ENCODE measurements around the gene QPRT.
"Not testable (repeated sequence)": the region's sequence is repeated elsewhere in the genome, so short reads cannot be mapped to it uniquely, and the experiment has no call there.

Gene QPRT

DNA sequence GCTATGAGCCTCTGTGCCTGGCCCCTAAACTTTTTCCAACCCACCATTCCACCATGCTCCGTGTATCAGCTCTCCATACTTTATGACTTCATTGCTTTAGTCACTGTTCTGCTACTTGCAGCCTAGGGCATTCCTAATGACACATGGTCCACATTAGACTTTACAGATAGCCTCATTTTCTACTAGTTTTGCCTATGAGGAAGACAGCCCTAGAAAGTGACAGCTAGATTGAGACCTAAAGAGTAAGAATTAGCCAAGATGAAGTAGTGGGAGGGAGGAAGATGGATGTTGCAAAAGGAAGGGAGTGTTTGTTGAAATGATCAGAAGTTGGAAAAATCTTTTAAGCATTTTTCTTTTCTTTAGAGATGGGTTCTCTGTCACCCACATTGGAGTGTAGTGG lies 55.8 kb downstream of the QPRT start:
- no peak for DNase-seq (ENCODE audit: low read depth)

DNA sequence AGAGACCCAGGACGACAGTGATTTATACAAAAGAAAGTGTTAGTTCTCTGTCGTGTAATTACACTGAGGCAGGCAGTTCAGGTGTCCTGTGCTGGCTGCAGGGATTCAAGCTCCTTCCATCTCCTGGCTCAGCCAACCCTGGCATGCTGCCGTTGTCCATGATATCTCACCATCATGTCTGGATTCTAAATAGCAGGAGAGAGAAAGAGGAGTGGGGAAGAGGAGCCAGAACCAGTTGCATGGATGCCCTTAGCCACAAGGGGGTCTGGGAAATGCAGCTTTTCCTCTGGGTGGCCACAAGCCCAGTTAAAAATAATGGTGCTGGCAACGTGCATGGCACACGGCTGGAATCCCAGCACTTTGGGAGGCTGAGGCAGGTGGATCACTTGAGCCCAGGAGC lies 57.1 kb downstream of the QPRT start:
- no peak overlapping the region for H3K4me3 ChIP-seq (ENCODE audit: low read depth, low read length)
- TF ChIP-seq POLR2A (IDR thresholded peaks at IDR 0.05; ENCODE audit: extremely low read depth, insufficient read length): no peak
- no peak for TF ChIP-seq MYC (IDR thresholded peaks at IDR 0.05; ENCODE audit: low read depth, low read length)
- DNase-seq (ENCODE audit: low read depth): no peak

More for the DNA sequence above, 55.8 kb downstream of the QPRT start:
- H3K4me3 ChIP-seq (ENCODE audit: low read depth, low read length): no peak overlapping the region
- no peak for TF ChIP-seq CTCF (IDR thresholded peaks at IDR 0.05; ENCODE audit: low read depth, low read length)
- TF ChIP-seq MYC (IDR thresholded peaks at IDR 0.05; ENCODE audit: low read depth, low read length): no peak
- TF ChIP-seq, protein P1, sequence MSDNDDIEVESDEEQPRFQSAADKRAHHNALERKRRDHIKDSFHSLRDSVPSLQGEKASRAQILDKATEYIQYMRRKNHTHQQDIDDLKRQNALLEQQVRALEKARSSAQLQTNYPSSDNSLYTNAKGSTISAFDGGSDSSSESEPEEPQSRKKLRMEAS (IDR thresholded peaks at IDR 0.05; ENCODE audit: low read depth, low read length): no peak
- TF ChIP-seq POLR2A (IDR thresholded peaks at IDR 0.05; ENCODE audit: extremely low read depth, insufficient read length): no peak

- no peak overlapping the region for H3K4me3 ChIP-seq (ENCODE audit: low read depth, low read length)
- no peak for TF ChIP-seq MYC (IDR thresholded peaks at IDR 0.05; ENCODE audit: low read depth, low read length)
- no peak for TF ChIP-seq CTCF (IDR thresholded peaks at IDR 0.05; ENCODE audit: low read depth, low read length)
- TF ChIP-seq, protein P1 (IDR thresholded peaks at IDR 0.05; ENCODE audit: low read depth, low read length): no peak
- no peak for TF ChIP-seq POLR2A (IDR thresholded peaks at IDR 0.05; ENCODE audit: extremely low read depth, insufficient read length)
- DNase-seq (ENCODE audit: low read depth): no peak
These were observed 57.8 kb downstream of the QPRT start for GRCh38 chr16:29736764-29737163.

DNA sequence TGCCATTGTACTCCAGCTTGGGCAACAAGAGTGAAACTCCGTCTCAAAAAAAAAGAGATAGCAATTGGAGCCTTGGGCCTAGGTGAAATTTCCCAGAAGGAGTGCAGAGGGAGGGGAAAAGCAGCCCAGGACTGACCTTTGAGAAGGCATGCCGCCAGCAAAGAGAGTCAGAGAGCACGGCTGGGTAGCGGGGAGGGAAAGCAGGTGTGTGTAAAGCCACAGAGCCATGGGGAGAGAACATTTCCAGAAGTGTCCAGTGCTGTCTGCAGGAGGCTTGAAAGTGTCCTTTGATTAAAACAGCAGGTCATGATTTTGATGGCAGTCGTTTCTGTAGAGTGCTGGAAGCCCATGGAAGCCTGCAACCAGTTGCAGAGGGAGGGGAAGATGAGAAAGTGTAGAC lies 58.7 kb downstream of the QPRT start:
- no peak for DNase-seq (ENCODE audit: low read depth)

GRCh38 chr16:29738514-29738913 lies 59.5 kb downstream of the QPRT start:
- DNase-seq (ENCODE audit: low read depth): peak; percentile 63
- no peak overlapping the region for H3K4me3 ChIP-seq (ENCODE audit: low read depth, low read length)
- TF ChIP-seq MYC (IDR thresholded peaks at IDR 0.05; ENCODE audit: low read depth, low read length) (no peak), POLR2A (IDR thresholded peaks at IDR 0.05; ENCODE audit: extremely low read depth, insufficient read length) (no peak), CTCF (IDR thresholded peaks at IDR 0.05; ENCODE audit: low read depth, low read length) (no peak)
- TF ChIP-seq, protein P1 (IDR thresholded peaks at IDR 0.05; ENCODE audit: low read depth, low read length): no peak

More for the DNA sequence above, 58.7 kb downstream of the QPRT start:
- no peak for TF ChIP-seq CTCF (IDR thresholded peaks at IDR 0.05; ENCODE audit: low read depth, low read length)
- TF ChIP-seq, protein P1 (IDR thresholded peaks at IDR 0.05; ENCODE audit: low read depth, low read length): no peak
- H3K4me3 ChIP-seq (ENCODE audit: low read depth, low read length): no peak overlapping the region

GRCh38 chr16:29739927-29740629 lies 61.1 kb downstream of the QPRT start:
- H3K4me3 ChIP-seq (ENCODE audit: low read depth, low read length); DNase-seq (ENCODE audit: low read depth): not testable (repeated sequence)

DNA sequence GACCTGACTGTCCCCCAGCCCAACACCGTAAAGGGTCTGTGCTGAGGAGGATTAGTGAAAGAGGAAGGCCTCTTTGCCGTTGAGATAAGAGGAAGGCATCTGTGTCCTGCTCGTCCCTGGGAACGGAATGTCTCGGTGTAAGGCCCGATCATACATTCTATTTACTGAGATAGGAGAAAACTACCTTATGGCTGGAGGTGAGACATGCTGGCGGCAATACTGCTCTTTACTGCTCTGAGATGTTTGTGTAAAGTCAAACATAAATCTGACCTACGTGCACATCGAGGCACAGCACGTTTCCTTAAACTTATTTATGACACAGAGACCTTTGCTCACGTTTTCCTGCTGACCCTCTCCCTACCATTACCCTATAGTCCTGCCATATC lies 61.6 kb downstream of the QPRT start:
- not testable (repeated sequence) for H3K4me3 ChIP-seq (ENCODE audit: low read depth, low read length); DNase-seq (ENCODE audit: low read depth)

Data from NB4 (cell line).